Hepatocyte (in vitro differentiated cells): ENCODE measurements around the gene SFR1. TPM values are rescaled to one million over a fixed set of nuclear protein-coding genes. Genes with fewer than 3 reads are reported as not detected.
A peak's percentile ranks its signal among the peaks of the same experiment; 100 is the strongest.

ENCODE experiments used
- DNase-seq: peaks from one replicate; pipeline ENCODE4 v3.0.0-alpha.2; 2016; ENCODE audit warnings: low spot score
- H2AFZ ChIP-seq: fragments of 200-600 bp; sonication (generic); 2 replicates; pipeline ENCODE4 v1.6.0; 2016; ENCODE audit warnings: antibody characterized with exemption, mild to moderate bottlenecking
- H3K27ac ChIP-seq: fragments of 200-600 bp; sonication (generic); 2 replicates; pipeline ENCODE4 v1.5.1; 2016; ENCODE audit warnings: mild to moderate bottlenecking
- H3K27me3 ChIP-seq: fragments of 200-600 bp; sonication (generic); 2 replicates; pipeline ENCODE4 v1.6.1; 2016
- H3K36me3 ChIP-seq: fragments of 200-600 bp; sonication (generic); replicated peaks from 2 replicates; pipeline ENCODE4 v1.5.1; 2016; ENCODE audit warnings: low read depth; ENCODE audit not compliant: insufficient read depth
- H3K4me1 ChIP-seq: fragments of 200-600 bp; sonication (generic); 2 replicates; pipeline ENCODE4 v1.5.1; 2016; ENCODE audit warnings: mild to moderate bottlenecking, moderate library complexity; ENCODE audit not compliant: insufficient read depth
- H3K4me2 ChIP-seq: fragments of 200-600 bp; sonication (generic); 2 replicates; pipeline ENCODE4 v1.6.0; 2016
- H3K4me3 ChIP-seq: fragments of 200-600 bp; sonication (generic); 2 replicates; pipeline ENCODE4 v1.5.1; 2016; ENCODE audit warnings: mild to moderate bottlenecking
- H3K79me2 ChIP-seq: fragments of 200-600 bp; sonication (generic); 2 replicates; pipeline ENCODE4 v1.6.0; 2017; ENCODE audit warnings: mild to moderate bottlenecking
- H3K9me2 ChIP-seq: fragments of 200-600 bp; sonication (generic); replicated peaks from 2 replicates; pipeline ENCODE4 v1.6.0; 2017; ENCODE audit warnings: mild to moderate bottlenecking; ENCODE audit not compliant: insufficient read depth
- H3K9me3 ChIP-seq: fragments of 200-600 bp; sonication (generic); 2 replicates; pipeline ENCODE4 v1.5.1; 2016; ENCODE audit warnings: low read depth, mild to moderate bottlenecking
- H4K20me1 ChIP-seq: fragments of 200-600 bp; sonication (generic); 2 replicates; pipeline ENCODE4 v1.6.0; 2016; ENCODE audit warnings: mild to moderate bottlenecking; ENCODE audit not compliant: insufficient read depth, poor library complexity, severe bottlenecking
- CTCF ChIP-seq: fragments of 200-600 bp; sonication (generic); IDR thresholded peaks from 2 replicates; pipeline ENCODE4 v1.5.1; 2016; ENCODE audit warnings: antibody characterized with exemption, mild to moderate bottlenecking; ENCODE audit not compliant: poor library complexity
- EZH2 ChIP-seq: fragments of 200-600 bp; sonication (generic); IDR thresholded peaks from 2 replicates; pipeline ENCODE4 v1.6.1; 2016; ENCODE audit warnings: antibody characterized with exemption, mild to moderate bottlenecking, borderline replicate concordance
- EZH2phosphoT487 ChIP-seq: fragments of 200-600 bp; sonication (generic); IDR thresholded peaks from one replicate; pipeline ENCODE4 v1.6.1; 2018; ENCODE audit warnings: antibody characterized with exemption, mild to moderate bottlenecking, low read depth, moderate library complexity; ENCODE audit not compliant: unreplicated experiment, severe bottlenecking
- WGBS: methylation state at CpG from one replicate; pipeline ENCODE4 v1.1.6; 2016; ENCODE audit warnings: low lambda C conversion rate; ENCODE audit errors: missing lambda C conversion rate; 5-methylcytosine and 5-hydroxymethylcytosine counted together
- polyA plus RNA-seq: library from polyadenylated mRNA; unstranded; fragments of >200 nt; fragmentation: Nextera tagmentation; extraction: Ambion mirVana; gene quantifications from 2 replicates; pipeline ENCODE4 v1.2.1, GENCODE V29; 2016
- total RNA-seq: library from RNA; depleted of rRNA; stranded (reverse); fragments of >200 nt; gene quantifications from 2 replicates; pipeline ENCODE4 v1.2.3, GENCODE V29; 2014

SFR1 gene
- total and polyA plus RNA-seq, 2 experiments from 2014 or later: 7.1 TPM

GRCh38 chr10:104120903-104121484 is 977 bp upstream of the SFR1 start:
- Histone ChIP-seq H3K4me3 (peak overlapping the region; percentile 33), H3K4me1 (peaks cover 7% of the 10 kb centered on the region), H3K4me2 (peak overlapping the region; percentile 82), H3K27me3 (no peaks in the 10 kb centered on the region), H2AFZ (peak overlapping the region; percentile 87), H3K27ac (peak overlapping the region; percentile 98), H4K20me1 (no peaks in the 10 kb centered on the region), H3K9me3 (no peaks in the 10 kb centered on the region), H3K9me2 (no peaks in the 10 kb centered on the region), H3K36me3 (no peaks in the 10 kb centered on the region), H3K79me2 (no peaks in the 10 kb centered on the region)
- 2% methylated on average over 28 of the region's 28 CpGs for WGBS
- TF ChIP-seq EZH2 (no peak), EZH2phosphoT487 (no peak), CTCF (no peak)
- DNase-seq: peak; percentile 96

GRCh38 chr10:104122225-104123107 is 495 bp downstream of the SFR1 start:
- Histone ChIP-seq H4K20me1 (no peaks in the 10 kb centered on the region), H3K9me3 (no peaks in the 10 kb centered on the region), H3K4me2 (peak overlapping the region; percentile 76), H3K79me2 (no peaks in the 10 kb centered on the region), H2AFZ (peak overlapping the region; percentile 72), H3K27ac (peak overlapping the region; percentile 76), H3K27me3 (no peaks in the 10 kb centered on the region), H3K4me1 (peaks cover 7% of the 10 kb centered on the region), H3K9me2 (no peaks in the 10 kb centered on the region), H3K4me3 (peak overlapping the region; percentile 57), H3K36me3 (no peaks in the 10 kb centered on the region)
- TF ChIP-seq EZH2phosphoT487: no peak
- TF ChIP-seq EZH2: no peak
- no peak for TF ChIP-seq CTCF
- no peak for DNase-seq
- WGBS: 22% methylated on average over 23 of the region's 23 CpGs

GRCh38 chr10:104123397-104123796 is 1.4 kb downstream of the SFR1 start:
- TF ChIP-seq EZH2phosphoT487 (no peak), CTCF (peak; percentile 48)
- Histone ChIP-seq H3K9me3 (no peaks in the 10 kb centered on the region), H4K20me1 (no peaks in the 10 kb centered on the region), H3K36me3 (no peaks in the 10 kb centered on the region), H3K27ac (no peak overlapping the region), H3K4me2 (no peak overlapping the region), H3K4me3 (no peak overlapping the region), H2AFZ (no peak overlapping the region), H3K4me1 (peaks cover 7% of the 10 kb centered on the region), H3K9me2 (no peaks in the 10 kb centered on the region), H3K27me3 (no peaks in the 10 kb centered on the region), H3K79me2 (no peaks in the 10 kb centered on the region)
- DNase-seq: no peak
- WGBS: 70% methylated on average over 1 of the region's 1 CpG
